ENCODE results near the gene SLC35E2B. TPM values are rescaled to one million over a fixed set of nuclear protein-coding genes. Genes with fewer than 3 reads are reported as not detected.

Gene SLC35E2B
- total RNA-seq, 1 experiment from 2014 or later: 51.3 TPM

GRCh38 chr1:1630191-1630964 is 62.2 kb downstream of the SLC35E2B start (continued):
- TF ChIP-seq, protein P1, sequence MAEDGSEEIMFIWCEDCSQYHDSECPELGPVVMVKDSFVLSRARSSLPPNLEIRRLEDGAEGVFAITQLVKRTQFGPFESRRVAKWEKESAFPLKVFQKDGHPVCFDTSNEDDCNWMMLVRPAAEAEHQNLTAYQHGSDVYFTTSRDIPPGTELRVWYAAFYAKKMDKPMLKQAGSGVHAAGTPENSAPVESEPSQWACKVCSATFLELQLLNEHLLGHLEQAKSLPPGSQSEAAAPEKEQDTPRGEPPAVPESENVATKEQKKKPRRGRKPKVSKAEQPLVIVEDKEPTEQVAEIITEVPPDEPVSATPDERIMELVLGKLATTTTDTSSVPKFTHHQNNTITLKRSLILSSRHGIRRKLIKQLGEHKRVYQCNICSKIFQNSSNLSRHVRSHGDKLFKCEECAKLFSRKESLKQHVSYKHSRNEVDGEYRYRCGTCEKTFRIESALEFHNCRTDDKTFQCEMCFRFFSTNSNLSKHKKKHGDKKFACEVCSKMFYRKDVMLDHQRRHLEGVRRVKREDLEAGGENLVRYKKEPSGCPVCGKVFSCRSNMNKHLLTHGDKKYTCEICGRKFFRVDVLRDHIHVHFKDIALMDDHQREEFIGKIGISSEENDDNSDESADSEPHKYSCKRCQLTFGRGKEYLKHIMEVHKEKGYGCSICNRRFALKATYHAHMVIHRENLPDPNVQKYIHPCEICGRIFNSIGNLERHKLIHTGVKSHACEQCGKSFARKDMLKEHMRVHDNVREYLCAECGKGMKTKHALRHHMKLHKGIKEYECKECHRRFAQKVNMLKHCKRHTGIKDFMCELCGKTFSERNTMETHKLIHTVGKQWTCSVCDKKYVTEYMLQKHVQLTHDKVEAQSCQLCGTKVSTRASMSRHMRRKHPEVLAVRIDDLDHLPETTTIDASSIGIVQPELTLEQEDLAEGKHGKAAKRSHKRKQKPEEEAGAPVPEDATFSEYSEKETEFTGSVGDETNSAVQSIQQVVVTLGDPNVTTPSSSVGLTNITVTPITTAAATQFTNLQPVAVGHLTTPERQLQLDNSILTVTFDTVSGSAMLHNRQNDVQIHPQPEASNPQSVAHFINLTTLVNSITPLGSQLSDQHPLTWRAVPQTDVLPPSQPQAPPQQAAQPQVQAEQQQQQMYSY (CRISPR knock-in tag; IDR thresholded peaks at IDR 0.05): peak; percentile 98
- TF ChIP-seq MLX (CRISPR knock-in tag; IDR thresholded peaks at IDR 0.05) (no peak), MAX (CRISPR knock-in tag; IDR thresholded peaks at IDR 0.05) (peak; percentile 97), ATF6 (CRISPR knock-in tag; IDR thresholded peaks at IDR 0.05) (no peak), SOX15 (CRISPR knock-in tag; IDR thresholded peaks at IDR 0.05) (no peak), RELA (CRISPR knock-in tag; IDR thresholded peaks at IDR 0.05; ENCODE audit: borderline replicate concordance) (peak; percentile 81; the same call in 1 of the 2 replicates), FOXK1 (CRISPR knock-in tag; IDR thresholded peaks at IDR 0.05) (peak; percentile 88; the same call in 1 of the 2 replicates), HMGA2 (CRISPR knock-in tag; IDR thresholded peaks at IDR 0.05) (no peak), ZBTB21 (CRISPR knock-in tag; IDR thresholded peaks at IDR 0.05; ENCODE audit: borderline replicate concordance) (peak; percentile 69), NFATC4 (CRISPR knock-in tag; IDR thresholded peaks at IDR 0.05) (no peak), ETV6 (CRISPR knock-in tag; IDR thresholded peaks at IDR 0.05) (peak; percentile 87; the same call in 1 of the 2 replicates), ZNF138 (CRISPR knock-in tag; conservative IDR thresholded peaks at IDR 0.05) (0 out of 2 replicates have a peak, but pooled peaks have one; percentile 26), USF2 (CRISPR knock-in tag; IDR thresholded peaks at IDR 0.05) (peak; percentile 43), ERG (CRISPR knock-in tag; IDR thresholded peaks at IDR 0.05) (no peak), KAT7 (CRISPR knock-in tag; IDR thresholded peaks at IDR 0.05; ENCODE audit: borderline replicate concordance) (no peak), MYBL2 (CRISPR knock-in tag; IDR thresholded peaks at IDR 0.05) (peak; percentile 90), ZNF281 (CRISPR knock-in tag; IDR thresholded peaks at IDR 0.05) (peak; percentile 91; the same call in 1 of the 2 replicates), CREB1 (CRISPR knock-in tag; IDR thresholded peaks at IDR 0.05) (peak; percentile 85), MXD4 (CRISPR knock-in tag; IDR thresholded peaks at IDR 0.05; ENCODE audit: borderline replicate concordance) (no peak), ESRRA (CRISPR knock-in tag; IDR thresholded peaks at IDR 0.05; ENCODE audit: borderline replicate concordance) (no peak), JUN (CRISPR knock-in tag; IDR thresholded peaks at IDR 0.05) (peak; percentile 91)
- TF ChIP-seq, protein P2, sequence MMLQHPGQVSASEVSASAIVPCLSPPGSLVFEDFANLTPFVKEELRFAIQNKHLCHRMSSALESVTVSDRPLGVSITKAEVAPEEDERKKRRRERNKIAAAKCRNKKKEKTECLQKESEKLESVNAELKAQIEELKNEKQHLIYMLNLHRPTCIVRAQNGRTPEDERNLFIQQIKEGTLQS (CRISPR knock-in tag; conservative IDR thresholded peaks at IDR 0.05): 0 out of 2 replicates have a peak, but pooled peaks have one; percentile 55
